Smooth muscle cell (in vitro differentiated cells): Measurements from ENCODE around the gene CD244. TPM values are rescaled to one million over a fixed set of nuclear protein-coding genes. Genes with fewer than 3 reads are reported as not detected.

ENCODE experiments used
- DNase-seq: peaks from one replicate; lab custom pipeline; 2025; ENCODE audit not compliant: unreplicated experiment; lab: John Stamatoyannopoulos, UW
- H2AFZ ChIP-seq: fragments of 200-600 bp; sonication (generic); 2 replicates; pipeline ENCODE4 v1.6.0; 2016; ENCODE audit warnings: antibody characterized with exemption, low read depth, mild to moderate bottlenecking
- H3F3A ChIP-seq: fragments of 200-600 bp; sonication (generic); 2 replicates; pipeline ENCODE4 v1.6.0; 2017; ENCODE audit warnings: antibody characterized with exemption, low read depth
- H3K27ac ChIP-seq: fragments of 200-600 bp; sonication (generic); 2 replicates; pipeline ENCODE4 v1.5.1; 2016; ENCODE audit warnings: low read depth, mild to moderate bottlenecking
- H3K27me3 ChIP-seq: fragments of 200-600 bp; sonication (generic); 2 replicates; pipeline ENCODE4 v1.6.1; 2016; ENCODE audit warnings: low read depth, mild to moderate bottlenecking
- H3K36me3 ChIP-seq: fragments of 200-600 bp; sonication (generic); 2 replicates; pipeline ENCODE4 v1.5.1; 2016; ENCODE audit warnings: low read depth
- H3K4me1 ChIP-seq: fragments of 200-600 bp; sonication (generic); 2 replicates; pipeline ENCODE4 v1.5.1; 2016; ENCODE audit warnings: low read depth
- H3K4me2 ChIP-seq: fragments of 200-600 bp; sonication (generic); 2 replicates; pipeline ENCODE4 v1.6.0; 2016; ENCODE audit warnings: mild to moderate bottlenecking
- H3K4me3 ChIP-seq: fragments of 200-600 bp; sonication (generic); 2 replicates; pipeline ENCODE4 v1.5.1; 2016; ENCODE audit warnings: mild to moderate bottlenecking
- H3K79me2 ChIP-seq: fragments of 200-600 bp; sonication (generic); 2 replicates; pipeline ENCODE4 v1.6.0; 2016; ENCODE audit warnings: low read depth, mild to moderate bottlenecking
- H3K9ac ChIP-seq: fragments of 200-600 bp; sonication (generic); 2 replicates; pipeline ENCODE4 v1.6.0; 2016; ENCODE audit warnings: low read depth
- H3K9me3 ChIP-seq: fragments of 200-600 bp; sonication (generic); replicated peaks from 2 replicates; pipeline ENCODE4 v1.5.1; 2016; ENCODE audit warnings: low read depth
- H4K20me1 ChIP-seq: fragments of 200-600 bp; sonication (generic); 2 replicates; pipeline ENCODE4 v1.6.0; 2016; ENCODE audit warnings: low read depth
- CTCF ChIP-seq: fragments of 200-600 bp; sonication (generic); IDR thresholded peaks from 2 replicates; pipeline ENCODE4 v1.5.1; 2017; ENCODE audit warnings: borderline replicate concordance, mild to moderate bottlenecking, antibody characterized with exemption; ENCODE audit not compliant: insufficient read depth, poor library complexity, severe bottlenecking
- WGBS: methylation state at CpG from one replicate; pipeline ENCODE4 v1.1.7; 2016; ENCODE audit warnings: low lambda C conversion rate; 5-methylcytosine and 5-hydroxymethylcytosine counted together
- polyA plus RNA-seq: library from polyadenylated mRNA; unstranded; fragments of >200 nt; fragmentation: Nextera tagmentation; extraction: Ambion mirVana; gene quantifications from 2 replicates; pipeline ENCODE4 v1.2.1, GENCODE V29; 2016
- total RNA-seq: library from RNA; depleted of rRNA; stranded (reverse); fragments of >200 nt; gene quantifications from 2 replicates; pipeline ENCODE4 v1.2.3, GENCODE V29; 2014

CD244 gene
- total and polyA plus RNA-seq, 2 experiments from 2014 or later: 0.99 TPM; not detected in 1

- Histone ChIP-seq H3K9ac (no peak overlapping the region), H3K27me3 (no peaks in the 10 kb centered on the region), H3K9me3 (no peaks in the 10 kb centered on the region), H3K27ac (no peak overlapping the region), H4K20me1 (no peaks in the 10 kb centered on the region), H3K4me2 (no peak overlapping the region), H3K4me3 (no peak overlapping the region), H3K36me3 (no peaks in the 10 kb centered on the region), H2AFZ (no peak overlapping the region), H3F3A (no peaks in the 10 kb centered on the region), H3K79me2 (no peaks in the 10 kb centered on the region), H3K4me1 (no peaks in the 10 kb centered on the region)
- WGBS: 91% methylated on average over 12 of the region's 12 CpGs
- no peak for TF ChIP-seq CTCF
- DNase-seq: no peak
Observed at GRCh38 chr1:160844447-160845232, 18.0 kb downstream of the CD244 start.

DNA sequence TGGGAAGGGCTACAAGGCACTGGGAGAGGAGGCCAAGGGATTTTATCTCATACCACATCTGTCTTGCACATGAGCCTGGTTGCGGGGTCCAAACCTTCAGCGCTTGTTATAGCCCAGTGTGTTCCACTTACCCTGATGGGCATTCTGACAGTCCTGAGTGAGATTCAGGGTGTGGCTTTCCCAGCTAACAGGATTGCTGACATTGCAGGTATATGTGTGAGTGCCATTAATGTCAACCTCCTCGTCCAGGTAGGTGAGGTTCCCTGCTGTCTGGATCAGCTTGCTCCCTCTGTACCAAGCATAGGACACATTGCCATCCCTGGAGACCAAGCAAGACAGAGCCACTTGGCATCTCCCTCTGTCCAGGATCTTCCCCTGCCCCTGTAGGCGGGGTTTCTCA, 21.6 kb downstream of the CD244 start:
- Histone ChIP-seq H4K20me1 (no peaks in the 10 kb centered on the region), H3K27ac (no peak overlapping the region), H3K4me1 (peaks cover 10% of the 10 kb centered on the region), H2AFZ (no peak overlapping the region), H3K79me2 (no peaks in the 10 kb centered on the region), H3K9ac (no peak overlapping the region), H3K27me3 (peaks cover 4% of the 10 kb centered on the region), H3K4me2 (no peak overlapping the region), H3K4me3 (no peak overlapping the region), H3K9me3 (no peaks in the 10 kb centered on the region), H3F3A (no peaks in the 10 kb centered on the region), H3K36me3 (no peaks in the 10 kb centered on the region)
- WGBS: 91% methylated on average over 4 of the region's 4 CpGs
- no peak for DNase-seq
- TF ChIP-seq CTCF: no peak

DNA sequence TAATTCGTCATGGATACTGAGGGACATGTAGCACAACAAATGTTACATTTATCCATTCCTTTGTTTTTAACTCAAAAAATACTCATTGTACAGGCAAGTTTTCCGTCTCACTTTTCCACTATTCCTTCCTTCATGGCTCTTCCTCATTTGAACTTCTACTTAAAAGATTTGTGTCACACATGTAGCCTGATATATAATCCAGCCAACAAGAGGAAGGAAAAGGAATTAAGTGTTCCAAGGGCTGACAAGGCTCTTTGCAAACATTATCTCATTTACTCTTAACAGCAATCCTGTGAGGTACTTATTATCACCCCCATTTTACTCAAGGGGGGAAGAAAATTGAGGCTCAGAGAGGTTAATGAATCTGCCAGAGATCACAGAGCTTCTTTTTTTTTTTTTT, 22.9 kb downstream of the CD244 start:
- no peaks in the 10 kb centered on the region for H3K9me3 ChIP-seq
- peaks cover 4% of the 10 kb centered on the region for H3K27me3 ChIP-seq
- H4K20me1 ChIP-seq: no peaks in the 10 kb centered on the region
- no peak overlapping the region for H3K27ac ChIP-seq
- no peaks in the 10 kb centered on the region for H3F3A ChIP-seq
- no peak for DNase-seq
- no peaks in the 10 kb centered on the region for H3K36me3 ChIP-seq
- H3K4me3 ChIP-seq: no peak overlapping the region
- H3K79me2 ChIP-seq: no peaks in the 10 kb centered on the region
- H3K9ac ChIP-seq: no peak overlapping the region
- no peak overlapping the region for H2AFZ ChIP-seq
- WGBS: 87% methylated on average over 2 of the region's 2 CpGs
- no peak for TF ChIP-seq CTCF
- H3K4me2 ChIP-seq: no peak overlapping the region
- peaks cover 10% of the 10 kb centered on the region for H3K4me1 ChIP-seq

GRCh38 chr1:160838888-160839287, 23.8 kb downstream of the CD244 start:
- no peaks in the 10 kb centered on the region for H4K20me1 ChIP-seq
- WGBS: 93% methylated on average over 7 of the region's 7 CpGs
- no peak for DNase-seq

More at GRCh38 chr1:160838888-160839287, 23.8 kb downstream of the CD244 start:
- Histone ChIP-seq H3K27ac (no peak overlapping the region), H3K4me3 (no peak overlapping the region), H3F3A (no peaks in the 10 kb centered on the region), H3K4me1 (peaks cover 10% of the 10 kb centered on the region), H3K36me3 (no peaks in the 10 kb centered on the region), H3K4me2 (no peak overlapping the region), H3K79me2 (no peaks in the 10 kb centered on the region), H3K9ac (no peak overlapping the region), H3K27me3 (peaks cover 4% of the 10 kb centered on the region), H3K9me3 (no peaks in the 10 kb centered on the region), H2AFZ (no peak overlapping the region)
- no peak for TF ChIP-seq CTCF
